ENCODE measurements around the gene OAS3. TPM values are rescaled to one million over a fixed set of nuclear protein-coding genes. Genes with fewer than 3 reads are reported as not detected.

OAS3 gene
- total RNA-seq, 1 experiment from 2014 or later: 1.2 TPM

DNA sequence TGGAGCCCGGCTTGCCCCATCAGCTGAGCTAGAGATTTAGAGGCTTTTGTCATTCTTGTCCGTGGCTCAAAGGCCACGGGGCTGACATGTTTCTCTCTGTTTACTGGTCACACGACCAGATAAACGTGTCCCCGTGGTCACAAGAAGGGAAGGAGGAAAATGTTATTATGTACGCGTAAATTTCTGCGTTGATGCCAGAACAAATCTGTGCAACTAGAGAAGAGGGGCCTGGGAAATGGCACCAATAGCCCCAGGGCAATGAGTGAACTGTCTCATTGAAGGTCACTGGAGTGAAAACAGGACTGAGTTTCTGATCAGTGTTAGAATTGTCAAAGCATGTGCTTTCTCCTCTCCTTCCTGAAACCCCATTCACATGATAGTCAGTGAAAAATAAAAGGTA lies 65.4 kb downstream of the OAS3 start:
- Mint-ChIP-seq H3K4me3 (no peak overlapping the region), H3K9me3 (peaks cover 3% of the 10 kb centered on the region), H3K27me3 (ENCODE audit: low read depth) (no peaks in the 10 kb centered on the region), H3K27ac (no peak overlapping the region), H3K36me3 (no peaks in the 10 kb centered on the region), H3K4me1 (no peaks in the 10 kb centered on the region)
- DNase-seq (ENCODE audit: low spot score) (no peak), ATAC-seq (no peak)
- CTCF ChIA-PET: interaction anchor here (7.5 kb wide), 1 partner anchor 11 kb away, joined by 52 read pairs; no protein-coding TSS in a partner anchor
- TF ChIP-seq NFYB (CRISPR knock-in tag; conservative IDR thresholded peaks at IDR 0.05; ENCODE audit: low read depth) (no peak), GTF2I (CRISPR knock-in tag; conservative IDR thresholded peaks at IDR 0.05) (no peak), CREB1 (CRISPR knock-in tag; IDR thresholded peaks at IDR 0.05) (no peak), MYBL2 (CRISPR knock-in tag; IDR thresholded peaks at IDR 0.05) (no peak), CREM (CRISPR knock-in tag; IDR thresholded peaks at IDR 0.05) (no peak), IRF2 (CRISPR knock-in tag; IDR thresholded peaks at IDR 0.05; ENCODE audit: borderline replicate concordance, low read depth) (no peak), USF1 (CRISPR knock-in tag; IDR thresholded peaks at IDR 0.05) (no peak), E2F4 (CRISPR knock-in tag; IDR thresholded peaks at IDR 0.05; ENCODE audit: borderline replicate concordance, low read depth) (no peak), ELF4 (CRISPR knock-in tag; IDR thresholded peaks at IDR 0.05; ENCODE audit: low read depth) (no peak), PRRX2 (CRISPR knock-in tag; IDR thresholded peaks at IDR 0.05) (no peak), ZNF425 (CRISPR knock-in tag; conservative IDR thresholded peaks at IDR 0.05) (no peak), E2F1 (CRISPR knock-in tag; IDR thresholded peaks at IDR 0.05) (no peak), ZNF317 (CRISPR knock-in tag; IDR thresholded peaks at IDR 0.05; ENCODE audit: borderline replicate concordance, low read depth) (no peak), NR3C1 (CRISPR knock-in tag; conservative IDR thresholded peaks at IDR 0.05; ENCODE audit: low read depth) (no peak)
- TF ChIP-seq, protein P1, sequence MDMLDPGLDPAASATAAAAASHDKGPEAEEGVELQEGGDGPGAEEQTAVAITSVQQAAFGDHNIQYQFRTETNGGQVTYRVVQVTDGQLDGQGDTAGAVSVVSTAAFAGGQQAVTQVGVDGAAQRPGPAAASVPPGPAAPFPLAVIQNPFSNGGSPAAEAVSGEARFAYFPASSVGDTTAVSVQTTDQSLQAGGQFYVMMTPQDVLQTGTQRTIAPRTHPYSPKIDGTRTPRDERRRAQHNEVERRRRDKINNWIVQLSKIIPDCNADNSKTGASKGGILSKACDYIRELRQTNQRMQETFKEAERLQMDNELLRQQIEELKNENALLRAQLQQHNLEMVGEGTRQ (CRISPR knock-in tag; IDR thresholded peaks at IDR 0.05): no peak
- TF ChIP-seq, protein P2, sequence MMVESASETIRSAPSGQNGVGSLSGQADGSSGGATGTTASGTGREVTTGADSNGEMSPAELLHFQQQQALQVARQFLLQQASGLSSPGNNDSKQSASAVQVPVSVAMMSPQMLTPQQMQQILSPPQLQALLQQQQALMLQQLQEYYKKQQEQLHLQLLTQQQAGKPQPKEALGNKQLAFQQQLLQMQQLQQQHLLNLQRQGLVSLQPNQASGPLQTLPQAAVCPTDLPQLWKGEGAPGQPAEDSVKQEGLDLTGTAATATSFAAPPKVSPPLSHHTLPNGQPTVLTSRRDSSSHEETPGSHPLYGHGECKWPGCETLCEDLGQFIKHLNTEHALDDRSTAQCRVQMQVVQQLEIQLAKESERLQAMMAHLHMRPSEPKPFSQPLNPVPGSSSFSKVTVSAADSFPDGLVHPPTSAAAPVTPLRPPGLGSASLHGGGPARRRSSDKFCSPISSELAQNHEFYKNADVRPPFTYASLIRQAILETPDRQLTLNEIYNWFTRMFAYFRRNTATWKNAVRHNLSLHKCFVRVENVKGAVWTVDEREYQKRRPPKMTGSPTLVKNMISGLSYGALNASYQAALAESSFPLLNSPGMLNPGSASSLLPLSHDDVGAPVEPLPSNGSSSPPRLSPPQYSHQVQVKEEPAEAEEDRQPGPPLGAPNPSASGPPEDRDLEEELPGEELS (CRISPR knock-in tag; IDR thresholded peaks at IDR 0.05): no peak
- TF ChIP-seq, protein P3, sequence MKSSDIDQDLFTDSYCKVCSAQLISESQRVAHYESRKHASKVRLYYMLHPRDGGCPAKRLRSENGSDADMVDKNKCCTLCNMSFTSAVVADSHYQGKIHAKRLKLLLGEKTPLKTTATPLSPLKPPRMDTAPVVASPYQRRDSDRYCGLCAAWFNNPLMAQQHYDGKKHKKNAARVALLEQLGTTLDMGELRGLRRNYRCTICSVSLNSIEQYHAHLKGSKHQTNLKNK (CRISPR knock-in tag; IDR thresholded peaks at IDR 0.05): no peak
- TF ChIP-seq, protein P4, sequence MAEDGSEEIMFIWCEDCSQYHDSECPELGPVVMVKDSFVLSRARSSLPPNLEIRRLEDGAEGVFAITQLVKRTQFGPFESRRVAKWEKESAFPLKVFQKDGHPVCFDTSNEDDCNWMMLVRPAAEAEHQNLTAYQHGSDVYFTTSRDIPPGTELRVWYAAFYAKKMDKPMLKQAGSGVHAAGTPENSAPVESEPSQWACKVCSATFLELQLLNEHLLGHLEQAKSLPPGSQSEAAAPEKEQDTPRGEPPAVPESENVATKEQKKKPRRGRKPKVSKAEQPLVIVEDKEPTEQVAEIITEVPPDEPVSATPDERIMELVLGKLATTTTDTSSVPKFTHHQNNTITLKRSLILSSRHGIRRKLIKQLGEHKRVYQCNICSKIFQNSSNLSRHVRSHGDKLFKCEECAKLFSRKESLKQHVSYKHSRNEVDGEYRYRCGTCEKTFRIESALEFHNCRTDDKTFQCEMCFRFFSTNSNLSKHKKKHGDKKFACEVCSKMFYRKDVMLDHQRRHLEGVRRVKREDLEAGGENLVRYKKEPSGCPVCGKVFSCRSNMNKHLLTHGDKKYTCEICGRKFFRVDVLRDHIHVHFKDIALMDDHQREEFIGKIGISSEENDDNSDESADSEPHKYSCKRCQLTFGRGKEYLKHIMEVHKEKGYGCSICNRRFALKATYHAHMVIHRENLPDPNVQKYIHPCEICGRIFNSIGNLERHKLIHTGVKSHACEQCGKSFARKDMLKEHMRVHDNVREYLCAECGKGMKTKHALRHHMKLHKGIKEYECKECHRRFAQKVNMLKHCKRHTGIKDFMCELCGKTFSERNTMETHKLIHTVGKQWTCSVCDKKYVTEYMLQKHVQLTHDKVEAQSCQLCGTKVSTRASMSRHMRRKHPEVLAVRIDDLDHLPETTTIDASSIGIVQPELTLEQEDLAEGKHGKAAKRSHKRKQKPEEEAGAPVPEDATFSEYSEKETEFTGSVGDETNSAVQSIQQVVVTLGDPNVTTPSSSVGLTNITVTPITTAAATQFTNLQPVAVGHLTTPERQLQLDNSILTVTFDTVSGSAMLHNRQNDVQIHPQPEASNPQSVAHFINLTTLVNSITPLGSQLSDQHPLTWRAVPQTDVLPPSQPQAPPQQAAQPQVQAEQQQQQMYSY (CRISPR knock-in tag; IDR thresholded peaks at IDR 0.05): no peak
- POLR2A ChIA-PET: no interaction called here

All from WTC11 (cell line).